GM21526 (cell line): ENCODE data around the gene GPR31.
A peak's percentile ranks its signal among the peaks of the same experiment; 100 is the strongest.
"Not testable (repeated sequence)": the region's sequence is repeated elsewhere in the genome, so short reads cannot be mapped to it uniquely, and the experiment has no call there.

Source experiments
- ATAC-seq: cut with Tn5 transposase; IDR thresholded peaks from one replicate; pipeline ENCODE4 v1.9.1; 2021; ENCODE audit warnings: moderate library complexity; ENCODE audit not compliant: unreplicated experiment, low FRiP score

Gene GPR31, protein sequence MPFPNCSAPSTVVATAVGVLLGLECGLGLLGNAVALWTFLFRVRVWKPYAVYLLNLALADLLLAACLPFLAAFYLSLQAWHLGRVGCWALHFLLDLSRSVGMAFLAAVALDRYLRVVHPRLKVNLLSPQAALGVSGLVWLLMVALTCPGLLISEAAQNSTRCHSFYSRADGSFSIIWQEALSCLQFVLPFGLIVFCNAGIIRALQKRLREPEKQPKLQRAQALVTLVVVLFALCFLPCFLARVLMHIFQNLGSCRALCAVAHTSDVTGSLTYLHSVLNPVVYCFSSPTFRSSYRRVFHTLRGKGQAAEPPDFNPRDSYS

DNA sequence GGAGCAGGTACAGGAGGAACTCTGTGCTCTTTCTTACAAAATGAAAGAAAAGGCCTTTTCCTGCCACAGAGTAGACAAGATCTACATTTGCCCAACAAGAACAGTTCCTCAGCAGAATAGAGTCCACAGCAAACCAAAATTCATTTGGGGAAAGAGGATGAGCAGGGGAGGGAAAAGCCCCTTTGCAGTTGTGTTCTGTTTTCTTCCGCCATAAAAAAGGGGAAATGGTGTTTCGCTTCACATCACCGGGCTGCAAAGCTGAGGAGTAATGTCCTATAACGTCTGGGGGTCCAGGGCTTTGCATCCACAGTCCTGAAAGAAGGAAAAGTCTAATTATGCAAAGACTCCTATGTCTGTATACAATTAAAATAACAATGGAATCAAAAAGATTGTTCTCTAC lies at the start of gene GPR31:
Gene GPR31 (minus strand): TSS at position 118 of the 400 bp plus-strand sequence. CDS start 149 bp downstream, outside the sequence.
- no peak for ATAC-seq

DNA sequence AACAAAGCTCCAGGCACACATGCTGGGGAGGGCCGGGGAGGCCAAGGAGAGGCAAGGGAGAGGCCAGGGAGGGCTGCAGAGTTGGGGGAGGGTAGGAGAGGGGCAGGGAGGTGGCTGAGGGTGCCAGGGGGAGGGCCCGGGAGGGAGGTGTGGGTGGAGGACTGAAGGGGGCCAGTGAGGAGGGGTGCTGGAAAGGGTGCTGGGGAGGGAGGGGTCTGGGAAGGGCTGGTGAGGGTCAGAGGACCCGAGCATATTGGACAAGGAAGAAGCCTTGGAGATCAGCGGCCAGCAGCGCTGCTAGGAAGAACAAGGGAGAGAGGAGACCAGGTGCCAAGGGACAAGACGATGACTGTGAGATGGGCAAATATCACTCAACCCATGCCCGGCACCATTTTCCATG lies 49.7 kb upstream of the GPR31 start:
- no peak for ATAC-seq

DNA sequence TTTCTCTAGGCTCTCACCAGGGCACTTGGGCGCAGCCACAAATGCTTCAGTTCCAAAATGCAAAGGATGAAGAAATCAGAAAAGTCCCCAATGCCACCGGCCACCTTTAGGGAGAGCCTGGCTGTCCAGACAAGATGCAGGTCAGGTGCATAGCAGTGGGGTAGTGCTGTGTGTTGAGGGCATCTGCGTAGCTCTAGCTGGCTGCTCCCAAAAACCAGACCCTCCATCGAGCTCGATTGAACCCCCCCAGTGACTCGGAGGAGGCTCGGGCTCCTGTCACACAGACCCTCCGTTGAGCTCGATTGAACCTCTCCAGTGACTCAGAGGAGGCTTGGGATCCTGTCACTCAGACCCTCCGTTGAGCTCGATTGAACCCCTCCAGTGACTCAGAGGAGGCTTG lies 47.5 kb upstream of the GPR31 start:
- not testable (repeated sequence) for ATAC-seq

DNA sequence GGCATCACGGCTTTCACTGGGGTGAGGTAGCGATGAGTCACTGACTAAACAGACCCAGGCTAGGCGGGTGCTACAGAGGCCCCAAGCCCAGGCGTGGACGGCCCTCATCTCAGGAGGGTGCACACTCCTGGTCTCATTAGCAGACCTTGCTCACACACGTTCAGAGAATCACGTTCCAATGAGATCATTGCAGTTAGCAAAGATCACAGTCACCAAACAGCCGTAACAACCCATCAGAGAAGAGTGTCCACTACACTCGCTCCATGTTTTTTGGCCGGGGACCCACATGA lies 46.2 kb upstream of the GPR31 start:
- ATAC-seq = not testable (repeated sequence)

DNA sequence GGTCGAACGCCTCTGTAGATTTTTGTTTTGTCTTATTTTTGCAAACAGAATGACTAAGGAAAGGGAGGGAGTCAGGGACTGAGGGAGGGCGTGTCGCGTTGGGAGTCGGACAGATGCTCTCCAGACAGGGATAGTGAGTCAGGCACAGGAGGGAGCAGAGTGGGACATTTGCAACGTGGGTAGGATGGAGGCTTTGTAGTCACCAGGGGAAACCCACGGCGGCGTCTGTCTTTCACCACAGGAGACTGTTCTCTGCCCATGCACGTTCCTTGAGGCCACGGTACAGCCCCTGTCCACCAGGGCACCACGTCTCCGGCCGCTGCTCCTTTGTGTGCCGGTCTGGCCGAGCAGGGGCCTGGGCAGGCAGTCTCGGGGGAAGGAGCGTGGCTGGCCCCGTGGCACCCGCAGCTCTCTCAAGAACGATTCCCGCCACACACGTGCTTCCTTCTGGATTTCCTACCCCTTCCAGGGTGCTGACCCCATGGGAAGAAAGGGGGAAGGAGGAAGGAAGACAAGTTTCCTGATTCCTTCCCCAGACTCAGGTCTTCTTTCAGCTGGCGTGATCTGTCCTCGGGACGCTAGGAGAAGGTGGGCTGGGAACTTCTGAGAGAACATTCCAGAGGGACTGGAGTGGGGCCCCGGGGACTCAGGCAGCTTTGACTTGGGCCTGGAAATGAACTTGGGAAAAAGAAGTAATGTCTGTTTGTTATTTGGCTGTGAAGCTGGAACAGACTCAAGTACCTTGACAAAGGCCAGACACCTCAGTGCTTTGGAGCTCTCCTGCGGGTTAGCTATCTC lies 45.7 kb upstream of the GPR31 start:
- not testable (repeated sequence) for ATAC-seq

DNA sequence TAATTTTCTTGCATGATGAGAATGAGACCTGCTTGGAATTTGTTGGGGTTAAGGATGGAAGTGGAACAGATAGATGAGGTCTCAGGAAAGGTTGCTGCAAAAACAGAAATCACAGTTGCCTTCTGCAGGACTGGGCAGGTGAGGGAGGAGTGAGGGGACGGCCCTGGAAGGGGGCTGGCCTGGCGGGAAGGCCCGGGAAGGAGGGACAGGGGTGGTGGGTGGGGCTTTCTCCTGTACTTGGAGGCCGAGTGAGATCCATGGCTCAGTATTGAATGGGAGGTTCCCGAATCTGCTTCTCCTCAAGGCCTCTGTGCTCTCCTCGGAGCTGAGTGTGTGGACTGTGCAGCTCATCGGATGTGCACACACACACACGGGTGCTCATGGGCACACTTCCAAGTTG lies 44.8 kb upstream of the GPR31 start:
- ATAC-seq = not testable (repeated sequence)

DNA sequence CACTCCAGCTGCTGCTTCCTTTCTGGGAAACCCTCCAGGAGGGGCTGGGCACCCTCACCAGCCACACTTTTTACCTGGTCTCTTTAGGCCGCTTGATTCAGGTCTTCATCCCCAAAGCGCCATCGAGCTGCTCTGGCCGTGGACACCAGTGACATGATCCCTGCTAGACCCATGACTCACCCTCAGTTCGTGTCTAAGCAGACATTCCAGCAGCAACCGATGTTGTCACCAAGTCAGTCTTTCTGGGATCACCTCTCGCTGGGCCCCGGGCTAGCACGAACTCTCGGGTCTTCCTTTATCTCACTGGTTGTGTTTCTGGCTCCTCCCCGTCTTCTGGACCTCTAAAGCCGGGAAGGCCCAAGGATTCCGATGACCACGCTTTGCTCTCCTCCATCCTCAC lies 43.0 kb upstream of the GPR31 start:
- no peak for ATAC-seq

DNA sequence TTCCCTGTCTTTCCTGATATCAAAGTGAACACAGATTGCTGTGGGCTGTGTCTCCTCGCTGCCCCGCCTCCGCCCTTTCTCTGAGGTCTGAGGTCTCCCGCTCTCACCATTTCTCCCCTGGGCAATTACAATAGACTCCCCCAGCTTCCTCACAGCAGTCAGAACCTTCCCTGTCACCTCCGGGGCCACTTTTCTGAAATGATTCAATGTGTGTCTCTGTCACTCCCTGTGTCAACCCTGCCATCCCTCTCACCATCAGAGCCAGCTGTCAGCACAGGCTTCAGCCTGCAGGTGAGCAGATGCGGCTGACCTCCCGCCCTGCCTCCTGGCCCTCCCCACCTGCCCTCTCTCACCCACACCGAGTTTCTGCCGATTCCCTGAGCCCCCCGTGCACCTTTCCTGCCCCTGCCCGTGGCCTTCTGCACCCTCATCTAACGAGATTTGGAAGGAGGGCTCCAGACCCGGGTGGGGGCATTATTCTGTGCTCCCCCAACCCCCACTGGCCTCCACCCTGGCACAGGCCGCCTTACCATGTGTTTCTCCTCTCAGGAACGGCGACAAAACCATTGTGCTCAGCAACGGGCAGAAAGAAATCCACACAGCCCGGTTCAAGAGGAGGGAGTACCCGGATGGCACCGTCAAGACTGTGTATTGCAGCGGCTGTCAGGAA lies 38.3 kb upstream of the GPR31 start:
- ATAC-seq = not testable (repeated sequence)

DNA sequence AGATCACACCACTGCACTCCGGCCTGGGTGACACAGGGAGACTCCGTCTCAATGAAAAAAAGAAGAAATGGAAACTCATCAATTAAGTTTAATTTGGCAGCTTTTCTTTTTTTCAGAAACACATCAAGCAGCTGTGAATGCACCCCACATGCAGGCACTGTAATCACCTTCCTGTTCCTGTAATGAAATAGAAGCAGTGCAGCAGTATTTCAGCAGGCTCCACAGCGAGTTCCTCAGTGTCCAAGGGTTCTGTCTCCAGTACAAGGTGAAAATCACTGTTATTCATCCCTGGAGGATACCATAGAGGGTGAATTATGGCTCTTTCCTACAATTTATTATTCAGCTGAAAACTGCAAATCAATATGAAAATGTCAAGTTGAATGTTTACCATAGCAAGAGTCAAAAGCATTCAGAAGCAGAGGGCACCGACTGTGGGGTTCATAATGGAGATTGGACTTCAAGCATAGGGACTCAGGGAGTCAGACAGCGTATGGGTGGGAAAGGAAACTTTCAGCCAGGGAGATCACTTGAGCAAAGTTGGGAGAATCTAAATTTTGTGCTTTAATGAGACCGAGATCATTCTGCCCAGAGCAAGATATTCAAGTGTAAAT lies 35.8 kb upstream of the GPR31 start:
- not testable (repeated sequence) for ATAC-seq

DNA sequence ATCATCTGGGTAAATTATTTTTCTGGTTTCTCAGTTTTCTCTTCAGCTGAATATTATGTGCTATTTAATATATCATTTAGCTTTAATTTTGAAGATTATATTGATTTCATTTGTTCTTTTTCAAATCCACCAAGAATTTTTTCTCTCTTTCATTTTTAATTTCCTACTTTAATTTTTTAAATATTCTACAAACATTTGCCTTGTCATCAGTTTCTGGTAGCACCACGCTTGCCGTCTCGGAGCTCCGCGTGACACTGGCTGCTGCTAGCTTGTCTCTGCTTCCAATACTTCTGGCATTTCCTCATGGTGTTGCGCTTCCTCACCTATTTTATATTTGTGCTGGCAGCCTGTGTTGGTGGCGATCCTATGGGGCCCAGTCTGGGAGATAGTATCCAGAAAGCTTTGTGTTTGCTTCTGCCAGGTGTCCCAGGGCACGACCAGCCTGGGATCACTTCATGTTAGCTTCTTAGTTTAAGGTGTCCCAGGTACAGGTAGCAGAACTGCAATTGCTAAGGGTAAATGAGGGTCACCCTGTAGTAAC lies 33.3 kb upstream of the GPR31 start:
- not testable (repeated sequence) for ATAC-seq

DNA sequence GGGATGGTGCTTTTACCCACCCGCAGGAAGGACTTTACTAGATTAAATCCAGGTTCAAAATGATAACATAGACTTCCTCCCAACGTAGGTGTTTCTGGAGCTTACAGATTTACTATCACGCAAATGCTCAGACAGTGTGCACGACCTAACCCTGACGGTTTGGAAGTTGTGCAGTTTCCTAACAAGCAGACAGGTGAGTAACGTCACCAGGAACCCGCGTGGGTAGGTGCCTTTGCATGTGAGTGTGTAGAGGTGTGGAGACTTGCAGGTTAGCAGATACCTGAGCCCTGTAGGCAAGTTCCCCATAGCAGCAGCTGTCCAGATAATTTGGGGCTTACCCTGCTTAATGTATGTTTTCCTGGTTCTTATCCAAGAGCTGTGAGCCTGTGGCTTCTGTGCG lies 29.5 kb upstream of the GPR31 start:
- ATAC-seq = not testable (repeated sequence)

DNA sequence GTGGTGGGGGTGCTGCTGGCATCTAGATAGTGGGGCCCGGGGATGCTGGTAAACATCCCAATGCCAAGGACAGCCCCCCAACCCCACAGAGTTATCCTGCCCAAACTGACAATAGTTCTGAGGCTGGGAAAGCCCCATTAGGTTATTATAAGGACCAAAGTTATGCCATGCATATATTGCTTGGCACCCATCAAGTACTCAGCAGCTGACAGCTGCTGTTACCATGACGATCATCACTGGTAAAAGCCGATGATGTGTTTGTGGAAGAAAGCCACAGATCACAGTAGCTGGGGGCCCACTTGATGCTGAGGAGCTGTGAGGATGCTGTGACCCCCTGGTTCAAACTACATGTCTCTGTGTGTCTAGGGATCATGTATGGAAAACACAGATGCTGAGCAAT lies 27.3 kb upstream of the GPR31 start:
- not testable (repeated sequence) for ATAC-seq

DNA sequence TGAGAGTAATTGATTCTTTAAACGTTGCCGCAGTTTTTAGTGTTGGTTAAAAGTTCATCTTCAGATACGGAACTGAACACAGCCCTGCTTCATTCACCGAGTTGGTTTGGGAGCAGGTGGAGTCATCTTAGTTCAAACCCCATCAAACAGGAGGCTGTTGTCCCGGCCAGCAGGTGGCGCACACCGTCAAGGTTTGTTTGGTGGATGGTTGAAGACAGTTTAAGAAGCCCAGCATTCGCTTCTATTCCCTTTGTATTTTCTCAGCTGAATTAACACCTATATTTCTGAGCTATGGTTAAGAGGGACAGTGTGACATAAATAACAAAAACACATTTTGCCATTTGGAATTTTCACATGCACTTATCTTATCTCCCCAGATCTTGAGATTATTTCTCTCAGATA lies 25.1 kb upstream of the GPR31 start:
- peak; percentile 70 for ATAC-seq

DNA sequence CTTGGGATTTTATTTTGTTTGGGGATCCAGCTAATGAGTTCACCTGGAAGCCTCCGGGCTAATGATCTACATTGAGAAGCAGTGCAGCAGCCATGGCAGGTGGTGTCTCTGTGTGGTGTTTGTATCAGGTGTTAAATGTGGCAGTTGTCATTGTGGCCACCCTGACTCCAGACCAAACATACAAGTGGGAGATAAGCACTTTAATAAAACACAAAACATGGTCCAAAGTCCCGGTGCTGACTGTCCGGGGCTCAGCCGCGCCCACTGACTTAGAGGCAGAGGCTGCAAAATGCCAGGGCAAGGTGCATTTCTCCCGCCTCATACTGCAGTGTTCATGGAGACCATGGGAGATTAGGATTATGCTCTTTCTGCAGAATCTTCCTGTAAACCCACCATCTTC lies 23.6 kb upstream of the GPR31 start:
- ATAC-seq = not testable (repeated sequence)

DNA sequence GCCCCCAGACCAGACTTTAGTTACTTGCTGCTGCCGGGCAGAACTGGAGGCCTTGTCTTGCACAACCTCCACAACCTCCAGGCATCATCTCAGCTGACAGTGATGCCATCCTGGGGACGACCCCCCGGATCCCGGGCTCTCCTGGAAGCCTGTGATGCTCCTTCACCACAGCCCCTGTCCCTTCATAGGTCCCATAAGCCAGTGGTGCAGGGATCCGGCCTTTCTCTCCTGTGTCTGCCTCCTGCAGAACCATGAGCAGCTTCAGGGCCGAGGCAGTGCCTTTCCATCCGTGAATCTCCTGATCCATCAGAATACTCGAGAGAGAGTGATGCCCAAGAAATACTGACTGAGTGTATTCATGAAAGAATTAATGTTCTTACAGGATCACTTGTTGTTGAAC lies 22.3 kb upstream of the GPR31 start:
- not testable (repeated sequence) for ATAC-seq

DNA sequence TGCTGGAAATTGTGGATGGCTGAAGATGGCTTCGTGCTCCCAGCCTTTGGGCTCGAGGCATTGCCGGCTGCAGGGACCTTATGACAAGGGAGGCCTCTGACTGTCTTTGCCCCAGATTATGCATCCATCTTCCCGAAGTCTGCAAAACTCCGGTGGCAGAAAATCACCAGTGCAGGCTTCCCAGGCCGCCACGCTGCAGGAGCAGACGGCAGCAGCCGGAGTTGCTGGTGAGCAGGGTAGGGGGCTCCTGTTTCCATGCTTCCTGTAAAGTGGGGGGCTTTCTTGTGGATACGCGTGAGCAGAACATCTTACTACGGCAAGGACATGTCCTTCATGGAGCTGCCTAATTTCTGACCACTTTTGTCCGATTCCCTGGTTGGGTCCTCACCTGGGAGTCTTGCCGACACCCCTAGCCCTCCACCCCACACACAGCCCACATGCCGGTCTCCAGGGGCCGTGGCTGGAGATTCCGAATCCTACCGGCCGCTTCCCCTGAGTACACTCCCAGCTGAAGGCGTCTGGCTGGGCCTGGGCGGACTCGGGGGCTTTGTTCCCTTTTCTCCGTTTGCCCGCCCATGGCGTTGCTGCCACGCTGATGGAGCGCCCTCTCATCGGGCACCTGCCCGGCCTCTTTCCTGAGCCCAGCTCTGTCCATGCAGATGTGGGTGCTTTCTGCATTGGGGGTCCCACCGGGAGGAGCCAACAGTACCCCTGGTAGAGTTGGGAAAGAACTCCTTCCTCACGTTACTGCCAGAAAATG lies 21.3 kb upstream of the GPR31 start:
- ATAC-seq = not testable (repeated sequence)

DNA sequence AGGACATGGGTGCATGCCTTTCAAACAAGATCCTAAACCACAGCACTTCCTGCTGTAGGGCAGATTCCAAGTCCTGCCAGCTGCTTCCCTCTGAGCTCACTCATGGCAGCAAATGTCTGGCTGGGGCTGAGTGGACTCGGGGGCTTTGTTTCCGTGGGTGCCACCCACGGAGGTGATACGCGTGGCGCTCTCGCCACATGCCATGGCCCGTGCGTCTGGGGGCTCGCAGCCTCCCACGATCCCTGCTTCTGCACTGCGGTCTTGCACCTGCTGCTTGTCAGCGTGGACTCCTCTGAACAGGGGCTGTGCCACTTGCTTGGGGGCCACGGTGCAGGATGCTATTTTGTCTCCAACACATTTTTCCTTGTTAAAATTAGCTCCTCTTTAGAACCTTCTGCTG lies 19.5 kb upstream of the GPR31 start:
- not testable (repeated sequence) for ATAC-seq

DNA sequence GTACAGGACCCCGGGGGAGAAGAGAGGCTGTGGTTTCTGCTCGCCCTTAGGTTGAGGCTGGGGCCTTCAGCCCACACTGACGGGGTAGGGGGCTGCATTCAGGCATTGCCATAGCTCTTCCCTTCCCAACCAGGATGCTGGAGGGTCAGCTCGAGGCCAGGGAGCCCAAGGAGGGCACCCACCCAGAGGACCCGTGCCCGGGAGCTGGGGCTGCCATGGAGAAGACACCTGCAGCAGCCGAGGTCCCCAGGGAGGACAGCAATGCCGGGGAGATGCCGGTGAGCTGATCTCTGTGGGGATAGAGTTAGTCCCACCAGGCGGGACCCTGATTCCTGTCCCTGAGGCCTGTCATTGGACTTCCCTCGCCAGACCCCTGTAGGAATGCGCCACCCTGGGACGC lies 14.2 kb upstream of the GPR31 start:
- not testable (repeated sequence) for ATAC-seq

DNA sequence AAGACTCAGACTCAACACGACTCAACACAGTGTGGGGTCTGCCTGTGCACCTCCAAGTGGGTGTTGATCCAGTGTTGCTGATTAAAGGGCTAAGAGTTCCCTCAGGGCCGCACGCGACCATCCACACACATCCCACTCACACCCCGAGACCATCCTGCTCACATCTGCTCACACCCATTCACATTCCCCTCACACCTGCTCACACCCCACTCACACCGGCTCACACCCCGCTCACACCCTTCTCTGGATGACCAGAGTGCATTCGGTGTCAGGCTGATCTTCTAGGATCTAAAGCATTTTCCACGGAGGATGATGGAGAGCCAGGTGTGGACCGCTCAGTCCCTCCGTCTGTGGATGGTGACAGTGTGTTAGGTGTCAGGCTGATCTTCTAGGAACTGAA lies 13.5 kb upstream of the GPR31 start:
- not testable (repeated sequence) for ATAC-seq

DNA sequence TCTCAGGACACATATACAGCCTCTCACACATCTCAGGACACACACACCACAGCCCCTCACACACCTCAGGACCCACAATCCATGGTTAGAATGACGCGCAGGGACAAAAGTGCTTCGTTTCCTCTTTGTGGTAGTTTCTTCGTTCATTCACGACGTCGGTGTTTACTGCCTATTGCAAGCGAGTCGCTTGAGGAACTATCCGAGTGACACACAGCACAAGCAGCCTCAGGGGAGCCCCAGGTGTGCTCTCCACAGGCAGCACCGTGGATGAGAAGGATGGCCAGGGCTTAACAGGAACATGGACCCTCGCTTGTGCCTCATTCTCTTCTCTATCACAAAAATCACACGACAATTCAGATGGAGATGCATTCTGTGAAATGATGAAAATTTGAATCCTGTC lies 12.1 kb upstream of the GPR31 start:
- ATAC-seq = not testable (repeated sequence)
